HG02571 (cell line): Measurements from ENCODE around the gene PHF1.
"Not testable (repeated sequence)": the region's sequence is repeated elsewhere in the genome, so short reads cannot be mapped to it uniquely, and the experiment has no call there.

Experiments used
- ATAC-seq: cut with Tn5 transposase; IDR thresholded peaks from one replicate; pipeline ENCODE4 v1.9.1; 2021; ENCODE audit warnings: mild to moderate bottlenecking, moderate library complexity; ENCODE audit not compliant: unreplicated experiment

PHF1 gene

GRCh38 chr6:33410711-33411631 is at the start of gene PHF1:
PHF1 (plus strand) TSS chr6:33411014; CDS start chr6:33412264, 1,250 bp downstream.
- peak; percentile 27 for ATAC-seq

- ATAC-seq = not testable (repeated sequence)
These were observed 47.3 kb upstream of the PHF1 start for GRCh38 chr6:33363486-33363885.

- not testable (repeated sequence) for ATAC-seq
These were observed 46.2 kb upstream of the PHF1 start for GRCh38 chr6:33364475-33365205.

- not testable (repeated sequence) for ATAC-seq
These were observed 45.4 kb upstream of the PHF1 start for GRCh38 chr6:33365206-33365971.

- ATAC-seq = no peak
These were observed 43.7 kb upstream of the PHF1 start for GRCh38 chr6:33367009-33367714.

GRCh38 chr6:33367715-33368025 is 43.1 kb upstream of the PHF1 start:
- not testable (repeated sequence) for ATAC-seq

GRCh38 chr6:33371901-33372300 is 38.9 kb upstream of the PHF1 start:
- ATAC-seq = not testable (repeated sequence)

GRCh38 chr6:33372526-33373123 is 38.2 kb upstream of the PHF1 start:
- no peak for ATAC-seq

- ATAC-seq = no peak
These were observed 36.6 kb upstream of the PHF1 start for GRCh38 chr6:33373960-33374910.

GRCh38 chr6:33375143-33375671 is 35.6 kb upstream of the PHF1 start:
- no peak for ATAC-seq

GRCh38 chr6:33377171-33377570 is 33.6 kb upstream of the PHF1 start:
- ATAC-seq = no peak

- ATAC-seq = not testable (repeated sequence)
These were observed 31.6 kb upstream of the PHF1 start for GRCh38 chr6:33379184-33379583.

- no peak for ATAC-seq
These were observed 30.4 kb upstream of the PHF1 start for GRCh38 chr6:33380272-33380981.

- no peak for ATAC-seq
These were observed 27.2 kb upstream of the PHF1 start for GRCh38 chr6:33383427-33384185.

GRCh38 chr6:33384581-33385020 is 26.2 kb upstream of the PHF1 start:
- ATAC-seq = no peak

GRCh38 chr6:33390173-33390572 is 20.6 kb upstream of the PHF1 start:
- ATAC-seq = no peak

- ATAC-seq = no peak
These were observed 20.0 kb upstream of the PHF1 start for GRCh38 chr6:33390767-33391277.
